ENCODE measurements around the gene LDLR.

Gene LDLR

DNA sequence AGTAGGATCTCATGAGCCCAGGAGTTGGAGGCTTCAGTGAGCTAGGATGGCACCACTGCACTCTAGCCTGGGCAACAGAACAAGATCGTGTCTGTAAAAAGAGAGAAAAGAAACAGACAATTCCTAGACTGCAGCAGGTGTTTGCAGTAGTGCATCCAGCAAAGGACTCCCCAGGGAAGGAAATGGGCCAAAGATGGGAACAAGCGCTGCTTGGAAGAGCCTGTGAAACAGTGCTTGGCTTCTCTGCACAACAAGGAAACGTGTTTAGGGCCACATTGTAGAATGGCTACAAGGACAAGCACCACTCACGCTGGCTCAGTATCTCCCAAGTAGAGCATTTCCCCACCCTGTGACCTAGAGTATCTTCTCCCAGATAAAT, 35.5 kb upstream of the LDLR start:
- Histone ChIP-seq H3K4me3 (no peak overlapping the region), H3K9me3 (ENCODE audit: low read depth, low read length) (no peaks in the 10 kb centered on the region), H3K9ac (ENCODE audit: insufficient read length) (no peak overlapping the region), H3K36me3 (ENCODE audit: insufficient read depth, low read length) (peaks cover 35% of the 10 kb centered on the region; the same call in 1 of the 2 replicates), H3K27ac (no peak overlapping the region)
- no peak for TF ChIP-seq EZH2 (IDR thresholded peaks at IDR 0.05)
- no peak for TF ChIP-seq FOXP2 (optimal IDR thresholded peaks at IDR 0.05; ENCODE audit: control extremely low read depth, extremely low read length, insufficient read depth)
- TF ChIP-seq POLR2AphosphoS5 (IDR thresholded peaks at IDR 0.05; ENCODE audit: borderline replicate concordance, low read depth, low read length) = no peak
- no peak for DNase-seq (ENCODE audit: low read depth, low spot score)

GRCh38 chr19:11054200-11054599, 35.1 kb upstream of the LDLR start:
- TF ChIP-seq POLR2AphosphoS5 (IDR thresholded peaks at IDR 0.05; ENCODE audit: borderline replicate concordance, low read depth, low read length) = no peak
- no peak for TF ChIP-seq FOXP2 (optimal IDR thresholded peaks at IDR 0.05; ENCODE audit: control extremely low read depth, extremely low read length, insufficient read depth)
- no peak for TF ChIP-seq EZH2 (IDR thresholded peaks at IDR 0.05)
- no peak for DNase-seq (ENCODE audit: low read depth, low spot score)
- Histone ChIP-seq H3K9me3 (ENCODE audit: low read depth, low read length) (no peaks in the 10 kb centered on the region), H3K4me3 (no peak overlapping the region), H3K27ac (no peak overlapping the region), H3K9ac (ENCODE audit: insufficient read length) (no peak overlapping the region), H3K36me3 (ENCODE audit: insufficient read depth, low read length) (peaks cover 32% of the 10 kb centered on the region; the same call in 1 of the 2 replicates)

DNA sequence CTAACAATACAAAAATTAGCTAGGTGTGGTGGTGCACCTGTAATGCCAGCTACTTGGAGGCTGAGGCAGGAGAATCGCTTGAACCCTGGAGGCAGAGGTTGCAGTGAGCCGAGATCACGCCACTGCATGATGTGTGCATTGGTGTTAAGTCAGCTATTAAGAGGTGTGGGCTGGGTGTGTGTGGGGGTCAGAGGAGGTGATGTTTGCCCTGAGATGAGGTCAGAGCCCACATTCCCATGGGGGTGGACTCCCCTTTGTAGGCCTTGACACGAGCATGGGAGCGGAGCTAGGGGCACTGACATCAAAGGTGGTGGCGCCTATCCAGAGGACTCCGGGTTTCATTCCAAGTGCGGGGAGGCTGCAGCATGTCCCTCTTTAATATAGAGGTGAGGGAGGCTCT, 34.6 kb upstream of the LDLR start:
- TF ChIP-seq POLR2AphosphoS5 (IDR thresholded peaks at IDR 0.05; ENCODE audit: borderline replicate concordance, low read depth, low read length) (no peak), EZH2 (IDR thresholded peaks at IDR 0.05) (no peak), FOXP2 (optimal IDR thresholded peaks at IDR 0.05; ENCODE audit: control extremely low read depth, extremely low read length, insufficient read depth) (no peak)
- no peak overlapping the region for H3K4me3 ChIP-seq
- no peaks in the 10 kb centered on the region for H3K9me3 ChIP-seq (ENCODE audit: low read depth, low read length)
- H3K27ac ChIP-seq = no peak overlapping the region
- H3K9ac ChIP-seq (ENCODE audit: insufficient read length) = no peak overlapping the region
- peaks cover 30% of the 10 kb centered on the region; the same call in 1 of the 2 replicates for H3K36me3 ChIP-seq (ENCODE audit: insufficient read depth, low read length)
- DNase-seq (ENCODE audit: low read depth, low spot score) = no peak

- Histone ChIP-seq H3K9ac (ENCODE audit: insufficient read length) (no peak overlapping the region), H3K36me3 (ENCODE audit: insufficient read depth, low read length) (peaks cover 48% of the 10 kb centered on the region; the same call in 1 of the 2 replicates), H3K9me3 (ENCODE audit: low read depth, low read length) (no peaks in the 10 kb centered on the region), H3K4me3 (no peak overlapping the region), H3K27ac (0 out of 2 replicates have a peak overlapping the region, but pooled peaks have one; percentile 0)
- DNase-seq (ENCODE audit: low read depth, low spot score) = no peak
- TF ChIP-seq FOXP2 (optimal IDR thresholded peaks at IDR 0.05; ENCODE audit: control extremely low read depth, extremely low read length, insufficient read depth) (no peak), EZH2 (IDR thresholded peaks at IDR 0.05) (no peak), POLR2AphosphoS5 (IDR thresholded peaks at IDR 0.05; ENCODE audit: borderline replicate concordance, low read depth, low read length) (no peak)
Observed at GRCh38 chr19:11058246-11059030, 30.8 kb upstream of the LDLR start.

GRCh38 chr19:11059511-11060358, 29.5 kb upstream of the LDLR start:
- Histone ChIP-seq H3K27ac (no peak overlapping the region), H3K4me3 (no peak overlapping the region), H3K36me3 (ENCODE audit: insufficient read depth, low read length) (peaks cover 52% of the 10 kb centered on the region; the same call in 1 of the 2 replicates), H3K9ac (ENCODE audit: insufficient read length) (no peak overlapping the region), H3K9me3 (ENCODE audit: low read depth, low read length) (no peaks in the 10 kb centered on the region)
- TF ChIP-seq EZH2 (IDR thresholded peaks at IDR 0.05) = no peak
- no peak for DNase-seq (ENCODE audit: low read depth, low spot score)

DNA sequence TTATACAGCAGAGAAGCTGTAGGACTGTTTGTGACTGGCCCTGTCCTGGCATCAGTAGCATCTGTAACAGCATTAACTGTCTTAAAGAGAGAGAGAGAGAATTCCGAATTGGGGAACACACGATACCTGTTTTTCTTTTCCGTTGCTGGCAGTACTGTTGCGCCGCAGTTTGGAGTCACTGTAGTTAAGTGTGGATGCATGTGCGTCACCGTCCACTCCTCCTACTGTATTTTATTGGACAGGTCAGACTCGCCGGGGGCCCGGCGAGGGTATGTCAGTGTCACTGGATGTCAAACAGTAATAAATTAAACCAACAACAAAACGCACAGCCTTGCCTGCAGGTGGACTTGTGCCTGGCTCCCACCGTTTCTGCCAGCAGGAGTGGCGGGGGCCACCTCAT, 27.3 kb upstream of the LDLR start:
- TF ChIP-seq EZH2 (IDR thresholded peaks at IDR 0.05) (no peak), FOXP2 (optimal IDR thresholded peaks at IDR 0.05; ENCODE audit: control extremely low read depth, extremely low read length, insufficient read depth) (no peak), POLR2AphosphoS5 (IDR thresholded peaks at IDR 0.05; ENCODE audit: borderline replicate concordance, low read depth, low read length) (no peak)
- Histone ChIP-seq H3K36me3 (ENCODE audit: insufficient read depth, low read length) (peaks cover 59% of the 10 kb centered on the region), H3K4me3 (no peak overlapping the region), H3K9me3 (ENCODE audit: low read depth, low read length) (no peaks in the 10 kb centered on the region), H3K9ac (ENCODE audit: insufficient read length) (no peak overlapping the region), H3K27ac (no peak overlapping the region)
- DNase-seq (ENCODE audit: low read depth, low spot score) = no peak

GRCh38 chr19:11063434-11063833, 25.8 kb upstream of the LDLR start:
- Histone ChIP-seq H3K9me3 (ENCODE audit: low read depth, low read length) (no peaks in the 10 kb centered on the region), H3K27ac (no peak overlapping the region), H3K36me3 (ENCODE audit: insufficient read depth, low read length) (peaks cover 62% of the 10 kb centered on the region), H3K9ac (ENCODE audit: insufficient read length) (no peak overlapping the region), H3K4me3 (no peak overlapping the region)
- no peak for TF ChIP-seq POLR2AphosphoS5 (IDR thresholded peaks at IDR 0.05; ENCODE audit: borderline replicate concordance, low read depth, low read length)
- no peak for TF ChIP-seq FOXP2 (optimal IDR thresholded peaks at IDR 0.05; ENCODE audit: control extremely low read depth, extremely low read length, insufficient read depth)
- TF ChIP-seq EZH2 (IDR thresholded peaks at IDR 0.05) = no peak
- DNase-seq (ENCODE audit: low read depth, low spot score) = no peak

GRCh38 chr19:11064831-11065303, 24.4 kb upstream of the LDLR start:
- no peak overlapping the region for H3K4me3 ChIP-seq
- DNase-seq (ENCODE audit: low read depth, low spot score) = no peak

More at GRCh38 chr19:11064831-11065303, 24.4 kb upstream of the LDLR start:
- H3K36me3 ChIP-seq (ENCODE audit: insufficient read depth, low read length) = peaks cover 56% of the 10 kb centered on the region
- H3K9me3 ChIP-seq (ENCODE audit: low read depth, low read length) = no peaks in the 10 kb centered on the region
- no peak overlapping the region for H3K27ac ChIP-seq
- TF ChIP-seq EZH2 (IDR thresholded peaks at IDR 0.05) = no peak
- TF ChIP-seq POLR2AphosphoS5 (IDR thresholded peaks at IDR 0.05; ENCODE audit: borderline replicate concordance, low read depth, low read length) = no peak
- TF ChIP-seq FOXP2 (optimal IDR thresholded peaks at IDR 0.05; ENCODE audit: control extremely low read depth, extremely low read length, insufficient read depth) = no peak
- no peak overlapping the region for H3K9ac ChIP-seq (ENCODE audit: insufficient read length)
